ENCODE data around the gene ELMO2.
"Not testable (repeated sequence)": the region's sequence is repeated elsewhere in the genome, so short reads cannot be mapped to it uniquely, and the experiment has no call there.

ELMO2 gene

DNA sequence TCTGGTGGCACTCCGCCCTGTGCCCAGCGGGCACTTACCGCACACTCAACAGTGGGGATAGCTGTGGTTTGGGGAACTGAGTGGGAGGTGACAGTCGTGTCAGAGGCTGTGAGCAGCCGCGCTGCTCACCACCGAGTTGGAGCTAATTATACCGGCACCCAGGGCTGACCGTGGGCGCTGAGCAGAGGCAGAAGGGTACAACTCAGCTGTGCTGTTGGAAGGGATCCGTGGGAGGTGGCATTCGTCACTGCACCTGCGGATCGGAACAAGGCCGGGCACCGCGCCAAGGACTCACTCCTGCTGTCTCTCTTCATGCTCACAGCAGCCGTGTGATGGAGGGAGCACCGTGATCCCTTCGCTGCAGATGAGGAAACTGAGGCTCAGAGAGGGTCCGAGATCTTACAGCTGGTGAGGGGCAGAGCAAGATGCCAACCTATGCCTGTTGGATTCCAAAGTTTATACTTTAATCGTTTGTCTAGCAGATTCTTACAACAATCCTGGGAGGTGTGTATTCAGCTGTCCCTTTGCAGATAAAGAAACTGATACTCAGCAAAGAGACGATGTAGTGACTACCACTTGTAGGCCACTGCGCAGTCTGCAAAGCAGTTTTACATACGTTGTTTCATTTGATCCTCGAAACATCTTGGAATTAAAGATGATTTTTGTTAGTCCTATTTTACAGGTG lies 713 bp upstream of the ELMO2 start:
- peak; percentile 50 to 74 (median 64) for DNase-seq

DNA sequence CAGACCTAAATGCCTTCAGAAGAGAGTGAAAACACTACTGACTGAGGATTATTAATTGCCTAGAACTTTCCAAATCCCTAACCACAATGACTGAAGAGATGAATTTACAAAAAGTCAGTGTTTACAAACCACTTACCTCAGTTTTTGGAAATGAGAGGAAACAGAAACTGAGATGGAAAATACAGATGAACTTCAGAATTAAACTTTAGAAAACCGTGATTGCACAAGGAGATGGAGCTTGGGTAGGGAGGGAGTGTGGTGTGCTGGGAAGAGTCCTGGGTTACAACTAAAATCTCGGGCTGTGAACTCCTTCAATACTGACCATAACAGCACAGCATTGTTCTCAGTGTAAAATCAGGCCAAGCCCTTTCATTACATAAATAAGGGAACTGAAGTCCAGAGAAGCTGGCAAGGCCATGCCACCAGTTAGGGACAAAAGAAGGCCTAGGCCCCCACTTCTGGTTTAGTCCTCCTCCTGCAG lies 4.0 kb downstream of the ELMO2 start:
- DNase-seq = no peak

GRCh38 chr20:46401478-46401860 lies 4.9 kb downstream of the ELMO2 start:
- DNase-seq = no peak

DNA sequence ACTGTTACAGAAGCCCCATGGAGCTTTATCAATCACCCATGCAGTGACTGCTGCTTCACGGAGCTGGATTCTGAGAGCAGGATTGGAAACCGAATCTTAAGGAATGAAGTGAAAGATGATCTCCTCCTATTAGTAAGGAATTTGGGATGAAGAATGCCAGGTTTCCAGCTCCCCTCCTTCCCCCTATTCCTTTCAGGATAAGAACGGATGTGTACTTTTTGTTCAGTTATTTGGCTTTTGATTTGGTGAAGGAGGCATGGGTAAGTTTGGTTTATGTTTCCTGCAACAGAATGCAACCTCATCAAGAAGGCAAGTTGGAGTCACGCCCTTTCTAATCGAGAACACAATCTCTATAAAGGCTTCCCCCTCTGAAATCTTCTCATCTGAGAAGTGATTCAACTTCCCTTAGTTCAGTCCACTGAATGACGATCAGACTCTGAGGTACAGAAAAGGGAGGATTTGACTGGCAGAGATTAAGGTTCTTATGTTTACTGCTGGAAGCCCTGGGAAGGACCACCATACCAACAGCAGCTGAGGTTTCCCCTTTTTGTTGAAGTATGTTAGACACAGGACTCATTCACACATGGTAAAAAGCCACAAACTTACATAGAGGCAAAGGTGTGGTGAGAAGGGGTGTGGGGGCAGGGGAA lies 5.5 kb downstream of the ELMO2 start:
- no peak for DNase-seq

- DNase-seq = no peak
Measured at GRCh38 chr20:46400253-46400652, 6.2 kb downstream of the ELMO2 start.

- no peak for DNase-seq
Measured at GRCh38 chr20:46399401-46399800, 7.0 kb downstream of the ELMO2 start.

- DNase-seq = no peak
Measured at GRCh38 chr20:46398963-46399362, 7.5 kb downstream of the ELMO2 start.

DNA sequence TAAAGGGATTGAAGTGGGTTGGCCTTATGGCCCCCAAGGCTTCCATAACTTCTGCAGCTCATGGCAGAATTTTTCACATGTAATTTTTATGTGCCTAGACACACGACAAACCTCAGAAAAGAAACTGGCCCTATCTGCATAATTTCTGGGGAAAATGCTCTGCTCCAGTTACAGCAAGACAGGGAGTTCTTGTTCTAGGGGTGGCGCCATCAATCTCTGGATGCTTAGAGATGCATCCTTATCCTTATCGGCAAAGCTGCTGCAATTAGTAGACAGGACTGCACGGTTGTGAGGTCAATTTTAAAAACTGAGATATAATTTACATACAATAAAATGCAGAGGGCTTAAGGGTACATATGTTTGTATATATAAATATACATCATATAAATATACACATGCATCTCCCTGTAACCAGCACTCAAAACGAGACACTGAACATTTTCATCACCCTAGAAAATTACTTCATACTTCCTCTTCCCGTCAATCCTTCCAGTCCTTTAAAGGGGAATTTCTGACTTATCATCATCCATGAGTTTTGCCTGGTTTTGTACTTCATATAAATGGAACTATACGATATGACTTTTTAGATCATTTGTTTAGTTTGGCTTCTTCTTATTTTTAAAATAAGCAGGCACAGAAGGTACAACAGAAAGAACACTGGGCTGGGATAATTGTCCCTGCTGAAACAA lies 10.2 kb downstream of the ELMO2 start:
- no peak for DNase-seq

- DNase-seq = no peak
Measured at GRCh38 chr20:46394872-46395760, 11.3 kb downstream of the ELMO2 start.

- DNase-seq = no peak
Measured at GRCh38 chr20:46393967-46394366, 12.4 kb downstream of the ELMO2 start.

DNA sequence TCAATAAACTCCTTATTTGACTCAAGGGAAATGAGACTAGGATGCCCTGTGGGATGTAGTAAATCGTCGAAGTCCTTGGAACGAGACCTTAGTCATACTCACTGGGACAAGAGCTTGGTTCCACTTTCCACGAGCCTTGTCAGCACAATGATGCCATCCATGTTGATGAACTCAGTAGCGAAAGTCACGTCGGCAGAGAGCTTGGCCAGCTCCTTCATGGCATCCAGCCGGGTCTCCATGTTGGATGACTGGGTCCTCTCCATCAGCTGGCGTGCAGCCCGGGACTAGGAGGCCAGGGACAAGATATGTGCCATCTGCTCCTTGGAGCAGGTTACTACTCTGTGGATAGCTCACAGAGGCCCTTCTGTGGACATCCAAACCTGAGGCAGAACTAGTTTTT lies 17.5 kb downstream of the ELMO2 start:
- no peak for DNase-seq

DNA sequence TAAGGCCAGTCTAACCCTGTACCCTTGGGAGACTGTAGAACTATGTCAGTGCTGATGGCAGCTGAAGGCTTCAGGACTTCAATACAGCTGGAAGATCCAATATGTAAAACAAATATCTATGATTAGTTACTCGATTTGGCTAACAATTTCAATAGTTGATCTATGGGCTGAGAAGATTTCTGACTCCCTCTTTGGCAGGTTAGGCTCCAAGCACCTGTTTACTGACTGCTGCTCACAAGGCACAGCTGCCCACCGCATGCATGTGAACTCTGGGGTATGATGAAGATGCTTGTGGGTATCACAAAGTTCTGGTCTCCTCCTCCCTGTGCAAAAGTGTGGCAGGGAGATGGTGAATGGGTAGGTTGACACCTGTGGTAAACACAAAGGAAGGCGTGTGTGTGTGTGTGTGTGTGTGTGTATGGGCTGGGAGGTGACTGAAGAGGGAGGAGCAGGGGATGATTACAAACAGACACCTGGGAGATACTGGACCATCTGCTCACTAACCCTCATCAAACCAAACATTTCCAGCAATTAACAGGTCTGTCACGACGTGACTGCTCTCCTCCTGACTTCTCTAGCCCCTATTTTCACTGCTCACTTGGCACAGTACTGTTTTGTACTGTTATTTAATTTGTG lies 18.1 kb downstream of the ELMO2 start:
- no peak for DNase-seq

- DNase-seq = not testable (repeated sequence)
Measured at GRCh38 chr20:46387054-46387453, 19.4 kb downstream of the ELMO2 start.

- no peak for DNase-seq
Measured at GRCh38 chr20:46378412-46379009, 27.9 kb downstream of the ELMO2 start.

- no peak for DNase-seq
Measured at GRCh38 chr20:46377518-46377917, 28.9 kb downstream of the ELMO2 start.

- DNase-seq = no peak
Measured at GRCh38 chr20:46376196-46376785, 30.1 kb downstream of the ELMO2 start.

GRCh38 chr20:46375771-46376170 lies 30.6 kb downstream of the ELMO2 start:
- no peak for DNase-seq

DNA sequence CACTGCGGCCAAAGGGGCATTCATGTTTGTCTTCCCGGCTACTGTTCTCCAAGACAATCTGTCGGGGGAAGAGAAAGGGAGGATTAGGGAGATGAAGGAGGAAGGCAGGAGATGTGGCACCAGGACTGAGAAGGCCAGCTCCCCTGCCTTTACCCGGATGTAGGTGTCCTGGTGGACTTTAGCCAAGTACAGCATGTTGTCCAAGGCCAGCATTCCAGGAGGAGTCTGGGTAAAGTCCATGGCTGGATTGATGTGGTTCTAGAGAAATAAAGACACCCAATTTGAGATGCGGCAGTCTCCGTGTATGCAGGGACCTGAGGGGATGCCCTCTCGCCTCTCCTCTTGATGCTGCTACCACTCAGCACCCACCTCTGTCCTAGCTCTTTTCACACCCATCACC lies 32.0 kb downstream of the ELMO2 start:
- no peak for DNase-seq

DNA sequence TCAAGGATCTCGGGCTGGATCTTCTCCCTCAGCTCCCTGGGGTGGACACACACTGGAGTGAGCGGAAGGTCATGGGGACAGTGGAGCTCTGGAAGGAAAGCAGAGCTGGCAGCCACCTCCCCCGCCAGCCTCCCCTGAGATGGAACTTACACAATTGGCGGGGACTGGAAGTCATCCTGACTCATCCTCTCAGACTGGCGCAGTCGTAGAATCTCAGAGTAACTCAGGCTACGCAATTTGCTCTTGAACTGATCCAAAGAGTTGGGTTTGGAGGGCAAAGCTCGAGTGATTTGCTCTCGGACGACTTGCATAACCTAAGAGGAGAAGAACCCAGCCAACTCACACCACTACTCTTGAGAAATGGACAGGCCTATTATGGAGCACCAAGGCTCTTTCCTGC lies 34.8 kb downstream of the ELMO2 start:
- DNase-seq = no peak

- no peak for DNase-seq
Measured at GRCh38 chr20:46368902-46369268, 37.5 kb downstream of the ELMO2 start.

DNA sequence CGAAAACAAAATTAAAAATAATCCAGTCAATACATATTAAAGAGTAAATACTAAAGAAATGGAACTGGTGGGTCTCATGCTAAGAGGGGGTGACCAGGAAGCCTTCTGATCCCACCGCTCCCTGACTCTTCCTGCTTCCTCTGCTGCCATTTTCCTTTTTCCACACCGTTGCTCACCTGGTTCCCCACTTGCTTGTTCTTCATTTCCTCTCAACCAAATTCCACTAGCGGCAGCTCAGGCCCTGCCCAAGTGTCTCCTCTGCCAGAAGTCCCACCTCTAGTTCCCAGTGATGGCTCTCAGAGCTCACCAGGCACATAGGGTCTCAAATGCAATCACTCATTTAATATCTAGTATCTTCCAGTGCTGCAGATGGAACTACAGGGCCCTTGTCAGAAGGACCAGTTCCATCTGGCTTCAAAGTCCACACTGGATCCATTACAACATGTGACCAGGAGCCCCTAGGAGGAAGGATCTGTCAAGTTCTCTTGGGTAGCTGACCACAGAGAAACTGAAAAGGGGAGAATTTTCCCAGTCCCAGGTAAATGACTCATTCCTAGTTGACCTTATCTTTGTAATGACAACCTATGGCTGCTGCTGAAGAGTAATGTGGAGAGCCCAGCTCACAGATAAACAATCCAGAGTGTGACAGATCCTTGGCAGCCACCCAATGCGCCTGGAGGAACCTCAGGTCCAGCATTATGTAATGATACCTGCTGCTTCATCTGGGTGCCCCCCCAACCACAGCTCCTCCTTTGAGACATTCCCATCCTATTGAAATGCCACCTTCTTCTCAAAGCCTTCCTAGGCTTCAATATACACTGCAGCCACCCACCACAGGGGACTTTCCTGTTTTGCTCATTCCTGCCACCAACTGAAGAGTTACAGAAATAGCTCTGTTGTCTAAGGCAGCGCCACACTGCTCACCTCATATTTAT lies 38.2 kb downstream of the ELMO2 start:
- no peak for DNase-seq
